GM19239 (cell line): ENCODE results near the gene SOWAHD.
A peak's percentile ranks its signal among the peaks of the same experiment; 100 is the strongest.
"Not testable (repeated sequence)": the region's sequence is repeated elsewhere in the genome, so short reads cannot be mapped to it uniquely, and the experiment has no call there.

ENCODE experiments used
- DNase-seq: peaks from one replicate; pipeline ENCODE4 v3.0.0; 2011; ENCODE audit warnings: low spot score; ENCODE audit not compliant: insufficient read length
- FAIRE-seq: peaks from 2 replicates; lab custom pipeline; 2011; peaks lifted over from hg19 to GRCh38; lab: Jason Lieb, UNC

SOWAHD gene

GRCh38 chrX:119756926-119757635, 1.3 kb upstream of the SOWAHD start:
- FAIRE-seq (no peak), DNase-seq (no peak)

DNA sequence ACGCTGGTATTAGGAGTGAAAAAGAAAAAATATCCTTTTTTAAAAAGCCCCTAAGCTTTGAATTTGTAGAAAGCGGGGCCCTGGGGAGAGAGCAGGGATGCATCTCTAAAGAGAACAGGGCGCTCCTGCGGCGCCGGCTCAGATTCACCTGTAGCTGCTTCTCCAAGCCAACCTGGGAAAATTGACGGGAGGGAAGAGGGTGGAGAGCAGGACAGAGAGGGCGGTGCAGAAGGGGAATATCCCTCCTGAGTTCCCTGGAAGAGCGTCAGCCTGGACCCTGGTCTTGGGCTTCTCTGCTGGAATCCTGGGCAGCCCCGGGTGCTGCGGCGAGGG, 776 bp upstream of the SOWAHD start:
- DNase-seq, result no peak
- peak; percentile 89 for FAIRE-seq

DNA sequence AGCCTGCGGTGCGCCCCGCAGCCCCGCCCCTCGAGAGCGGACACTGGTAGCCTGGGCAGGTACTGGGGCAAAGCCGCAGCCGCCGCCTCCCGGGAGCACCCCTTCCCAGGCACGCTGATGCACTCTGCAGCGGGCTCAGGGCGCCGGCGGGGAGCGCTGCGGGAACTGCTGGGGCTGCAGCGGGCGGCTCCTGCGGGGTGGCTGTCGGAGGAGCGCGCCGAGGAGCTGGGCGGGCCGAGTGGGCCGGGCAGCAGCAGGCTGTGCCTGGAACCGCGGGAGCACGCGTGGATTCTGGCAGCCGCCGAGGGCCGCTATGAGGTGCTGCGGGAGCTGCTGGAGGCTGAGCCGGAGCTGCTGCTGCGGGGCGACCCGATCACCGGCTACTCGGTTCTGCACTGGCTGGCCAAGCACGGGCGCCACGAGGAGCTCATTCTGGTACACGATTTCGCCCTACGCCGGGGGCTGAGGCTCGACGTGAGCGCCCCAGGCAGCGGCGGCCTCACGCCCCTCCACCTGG, 401 bp downstream of the SOWAHD start:
- no peak for DNase-seq
- no peak for FAIRE-seq

DNA sequence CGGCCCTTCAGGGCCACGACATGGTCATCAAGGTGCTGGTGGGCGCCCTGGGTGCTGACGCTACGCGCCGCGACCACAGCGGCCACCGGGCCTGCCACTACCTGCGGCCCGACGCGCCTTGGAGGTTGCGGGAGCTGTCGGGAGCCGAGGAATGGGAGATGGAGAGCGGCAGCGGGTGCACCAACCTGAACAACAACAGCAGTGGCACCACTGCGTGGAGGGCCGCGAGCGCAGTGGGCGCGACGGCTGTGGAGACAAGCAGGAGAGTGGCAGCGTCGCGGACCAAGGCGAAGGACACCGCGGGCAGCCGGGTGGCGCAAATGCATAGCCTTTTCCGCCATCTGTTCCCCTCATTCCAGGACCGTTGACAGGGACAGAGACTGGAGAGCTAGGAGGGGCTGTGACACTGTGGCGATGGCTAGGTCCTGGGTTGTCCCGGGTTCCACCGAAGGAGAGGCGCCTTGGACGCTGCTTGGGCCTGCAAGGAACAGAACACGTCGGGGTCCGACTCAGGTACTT, 919 bp downstream of the SOWAHD start:
- no peak for DNase-seq
- FAIRE-seq, result no peak

DNA sequence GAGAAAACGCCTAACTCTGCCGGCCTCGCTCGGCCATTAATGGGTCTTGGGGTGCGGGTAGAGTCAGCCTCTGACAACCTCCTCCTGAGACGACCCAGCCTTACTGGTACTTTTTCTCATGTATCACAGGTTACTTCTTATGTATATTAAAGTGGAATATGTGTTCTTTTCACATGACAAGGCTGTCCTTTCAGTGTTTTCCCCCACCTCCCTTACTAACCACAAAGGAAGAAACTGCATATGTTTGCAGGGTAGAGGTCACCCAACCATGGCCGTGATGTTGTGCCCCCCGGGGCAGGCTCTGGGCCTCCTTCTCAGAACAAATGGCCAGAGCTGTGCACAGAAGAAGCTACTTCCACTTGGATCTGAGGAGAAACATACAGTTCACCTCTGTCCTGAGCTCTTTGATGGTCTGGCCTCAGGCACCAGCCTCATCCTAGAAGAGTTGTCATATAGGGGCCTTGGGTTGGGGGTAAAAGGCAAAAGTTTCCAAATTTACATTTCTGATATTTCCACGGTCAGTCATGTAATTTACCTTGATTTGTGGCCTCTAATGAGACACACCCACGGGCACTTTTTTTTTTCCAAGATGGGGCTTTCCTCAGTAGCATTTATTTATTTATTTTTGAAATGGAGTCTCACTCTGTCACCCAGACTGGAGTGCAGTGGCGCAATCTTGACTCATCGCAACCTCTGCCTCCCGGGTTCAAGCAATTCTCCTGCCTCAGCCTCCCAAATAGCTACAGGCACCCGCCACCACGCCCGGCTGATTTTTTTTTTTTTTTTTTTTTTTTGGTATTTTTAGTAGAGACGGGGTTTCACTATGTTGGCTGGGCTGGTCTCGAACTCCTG, 1.9 kb downstream of the SOWAHD start:
- FAIRE-seq, result peak; percentile 99
- no peak for DNase-seq

- peak; percentile 92 for FAIRE-seq
- no peak for DNase-seq
These were observed 4.3 kb downstream of the SOWAHD start for GRCh38 chrX:119762718-119763117.

GRCh38 chrX:119763181-119763580, 4.8 kb downstream of the SOWAHD start:
- FAIRE-seq (peak; percentile 60), DNase-seq (no peak)

DNA sequence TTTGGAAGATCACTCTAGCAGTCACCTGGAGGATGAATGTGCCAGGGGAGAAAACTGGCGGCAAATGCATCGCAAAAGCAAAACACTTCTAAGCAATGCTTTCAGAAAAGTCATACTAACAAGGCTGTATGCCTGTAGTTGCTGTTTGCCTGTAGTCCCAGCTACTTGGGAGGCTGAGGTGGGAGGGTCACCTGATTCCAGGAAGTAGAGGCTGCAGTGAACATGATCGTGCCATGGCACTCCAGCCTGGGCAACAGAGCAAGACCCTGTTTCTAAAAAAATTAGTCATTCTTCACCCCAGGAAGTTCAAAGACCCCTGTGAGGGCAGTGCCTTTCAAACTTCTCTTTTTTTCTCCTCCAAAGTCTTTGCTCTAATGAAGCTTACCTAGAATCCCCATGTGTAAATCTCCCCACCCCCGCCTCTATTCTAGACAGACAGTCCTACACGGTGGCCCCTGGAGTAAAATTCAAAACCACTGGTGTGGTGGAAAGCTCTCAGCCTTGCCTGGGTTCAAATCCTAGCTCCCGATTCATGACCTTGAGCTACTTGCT, 5.5 kb downstream of the SOWAHD start:
- FAIRE-seq (peak; percentile 82), DNase-seq (no peak)

GRCh38 chrX:119768436-119768835, 10.0 kb downstream of the SOWAHD start:
- FAIRE-seq, DNase-seq: not testable (repeated sequence)

DNA sequence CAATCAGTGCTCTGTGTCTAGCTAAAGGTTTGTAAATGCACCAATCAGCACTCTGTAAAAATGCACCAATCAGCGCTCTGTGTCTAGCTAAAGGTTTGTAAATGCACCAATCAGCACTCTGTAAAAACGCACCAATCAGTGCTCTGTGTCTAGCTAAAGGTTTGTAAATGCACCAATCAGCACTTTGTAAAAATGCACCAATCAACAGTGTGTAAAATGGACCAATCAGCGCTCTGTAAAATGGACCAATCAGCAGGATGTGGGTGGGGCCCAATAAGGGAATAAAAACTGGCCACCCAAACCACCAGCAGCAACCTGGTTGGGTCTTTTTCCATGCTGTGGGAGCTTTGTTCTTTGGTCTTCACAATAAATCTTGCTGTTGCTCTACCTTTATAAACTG, 11.0 kb downstream of the SOWAHD start:
- FAIRE-seq, DNase-seq: not testable (repeated sequence)

GRCh38 chrX:119775517-119776238, 17.3 kb downstream of the SOWAHD start:
- DNase-seq (no peak), FAIRE-seq (no peak)

DNA sequence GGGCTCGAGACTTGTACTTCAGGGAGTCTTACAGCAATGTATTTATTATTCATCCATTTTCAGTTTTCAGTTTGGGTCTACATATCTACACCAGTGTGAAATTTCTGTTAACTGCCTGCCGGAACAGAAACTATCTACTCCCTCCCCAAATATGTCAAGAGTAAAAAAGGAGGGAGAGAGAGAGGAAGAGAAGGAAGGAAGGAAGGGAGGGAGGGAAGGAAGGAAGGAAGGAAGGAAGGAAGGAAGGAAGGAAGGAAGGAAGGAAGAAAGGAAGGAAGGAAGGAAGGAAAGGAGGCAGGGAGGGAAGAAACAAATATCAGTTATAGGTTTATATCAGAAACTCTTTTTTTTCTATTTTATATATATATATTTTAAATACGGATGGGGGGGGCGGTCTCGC, 20.4 kb downstream of the SOWAHD start:
- FAIRE-seq, result no peak
- DNase-seq, result no peak

DNA sequence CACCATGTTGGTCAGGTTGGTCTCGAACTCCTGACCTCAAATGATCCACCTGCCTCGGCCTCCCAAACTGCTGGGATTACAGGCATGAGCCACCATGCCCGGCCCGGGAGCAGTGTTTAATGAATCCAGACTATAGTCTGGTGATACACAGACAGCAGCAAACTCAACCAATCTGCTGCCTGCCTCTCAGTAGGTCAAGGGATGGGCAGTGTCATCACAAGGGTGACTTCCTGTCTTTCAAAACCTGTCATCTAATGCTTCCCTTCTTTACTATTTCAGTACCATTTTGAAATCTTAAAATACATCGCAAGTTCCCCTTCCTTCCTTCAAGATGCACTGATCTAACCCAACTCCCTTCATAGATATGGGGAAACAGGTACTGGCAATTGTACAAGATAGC, 24.6 kb downstream of the SOWAHD start:
- DNase-seq, result no peak
- FAIRE-seq, result no peak

GRCh38 chrX:119784747-119785446, 26.5 kb downstream of the SOWAHD start:
- peak; percentile 68 for FAIRE-seq
- DNase-seq, result no peak

- peak; percentile 44 for FAIRE-seq
These were observed 32.6 kb downstream of the SOWAHD start for GRCh38 chrX:119790977-119791436.

DNA sequence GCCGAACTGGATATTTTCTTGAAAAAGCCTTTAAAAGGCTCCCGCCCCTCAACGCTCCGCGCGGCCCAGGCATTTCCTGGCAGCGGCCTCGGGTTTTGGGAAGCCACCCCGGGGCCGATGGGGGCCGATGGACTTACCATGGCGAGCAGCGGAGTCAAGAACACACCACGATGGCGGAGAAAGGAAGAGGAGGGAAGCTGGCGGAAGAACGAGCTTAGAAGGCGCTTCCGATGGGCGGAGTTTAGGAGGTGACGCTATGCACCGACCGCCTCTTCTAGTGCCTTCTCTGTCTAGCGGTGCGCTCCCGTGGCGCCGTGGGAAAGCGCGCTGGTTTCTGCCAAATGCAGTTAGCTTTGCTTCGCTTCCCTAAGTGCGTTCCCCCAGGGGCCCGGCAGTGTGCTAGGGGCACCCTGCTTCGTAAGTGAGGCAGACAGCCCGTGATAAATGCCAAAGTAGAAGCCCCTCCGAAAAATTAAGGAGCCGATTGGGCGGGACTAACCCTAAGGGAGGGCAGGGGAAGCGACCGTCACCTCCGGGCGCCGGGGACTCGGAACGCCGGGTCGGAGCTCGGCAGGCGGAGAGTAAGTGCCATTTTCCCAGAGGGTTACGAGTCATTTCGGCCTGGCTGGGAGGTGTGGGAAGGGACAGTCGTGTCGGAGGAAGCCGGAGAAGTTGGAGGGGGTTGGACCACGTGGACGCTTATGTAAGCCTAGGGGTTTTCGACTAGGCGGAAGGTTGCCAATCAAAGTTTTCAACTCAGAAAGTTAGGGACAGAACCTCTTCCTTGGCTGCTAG, 33.2 kb downstream of the SOWAHD start, which contains the start of gene RPL39:
Gene RPL39 (minus strand): TSS at position 194 of the 795 bp plus-strand sequence. CDS start 54 bp downstream, at position 140.
- DNase-seq (peak; percentile 36), FAIRE-seq (peak; percentile 86)

More at GRCh38 chrX:119790977-119791436, 32.6 kb downstream of the SOWAHD start:
- no peak for DNase-seq

GRCh38 chrX:119801253-119802221, 43.1 kb downstream of the SOWAHD start:
- no peak for DNase-seq
- no peak for FAIRE-seq
